H9 (cell line): ENCODE results near the gene MLLT3. TPM values are rescaled to one million over a fixed set of nuclear protein-coding genes. Genes with fewer than 3 reads are reported as not detected.

ENCODE experiments used
- DNase-seq: peaks from one replicate; pipeline ENCODE4 v3.0.0-alpha.2; 2017
- H2AFZ ChIP-seq: one replicate; pipeline ENCODE4 v1.6.1; 2013; ENCODE audit warnings: mild to moderate bottlenecking, low read length, control low read depth, moderate library complexity
- H2AK5ac ChIP-seq: 2 replicates; pipeline ENCODE4 v1.6.1; 2013; ENCODE audit warnings: low read length, control low read depth, mixed read lengths; ENCODE audit not compliant: insufficient read length
- H2BK120ac ChIP-seq: one replicate; pipeline ENCODE4 v1.6.1; 2013; ENCODE audit warnings: low read depth, mild to moderate bottlenecking, low read length, control low read depth, inconsistent platforms; ENCODE audit not compliant: poor library complexity, severe bottlenecking
- H2BK12ac ChIP-seq: 2 replicates; pipeline ENCODE4 v1.6.1; 2013; ENCODE audit warnings: low read length, control low read depth, mixed read lengths, low read depth; ENCODE audit not compliant: insufficient read length
- H2BK15ac ChIP-seq: 2 replicates; pipeline ENCODE4 v1.6.1; 2013; ENCODE audit warnings: low read depth, low read length, control low read depth
- H2BK20ac ChIP-seq: one replicate; pipeline ENCODE4 v1.6.1; 2013; ENCODE audit warnings: low read depth, mild to moderate bottlenecking, low read length, control low read depth, inconsistent platforms; ENCODE audit not compliant: poor library complexity, severe bottlenecking
- H2BK5ac ChIP-seq: 2 replicates; pipeline ENCODE4 v1.6.1; 2013; ENCODE audit warnings: low read length, control low read depth, mixed read lengths; ENCODE audit not compliant: insufficient read length
- H3K14ac ChIP-seq: 2 replicates; pipeline ENCODE4 v1.6.1; 2013; ENCODE audit warnings: low read length, control low read depth; ENCODE audit not compliant: insufficient read depth
- H3K18ac ChIP-seq: 2 replicates; pipeline ENCODE4 v1.6.1; 2013; ENCODE audit warnings: low read depth, mild to moderate bottlenecking, mixed read lengths, low read length, control low read depth; ENCODE audit not compliant: insufficient read length
- H3K23ac ChIP-seq: 2 replicates; pipeline ENCODE4 v1.6.1; 2013; ENCODE audit warnings: low read length, control low read depth, mixed read lengths, low read depth; ENCODE audit not compliant: insufficient read length
- H3K23me2 ChIP-seq: 2 replicates; pipeline ENCODE4 v1.6.1; 2013; ENCODE audit warnings: low read depth, mild to moderate bottlenecking, mixed read lengths, low read length, control low read depth; ENCODE audit not compliant: insufficient read length, poor library complexity, severe bottlenecking
- H3K27ac ChIP-seq: 2 replicates; pipeline ENCODE4 v1.5.1; 2013; ENCODE audit warnings: low read length, control low read depth, mixed read lengths, low read depth; ENCODE audit not compliant: insufficient read length
- H3K27me3 ChIP-seq: 2 replicates; pipeline ENCODE4 v1.6.1; 2013; ENCODE audit warnings: low read length, control low read depth, inconsistent platforms; ENCODE audit not compliant: insufficient read depth
- H3K4ac ChIP-seq: 2 replicates; pipeline ENCODE4 v1.6.1; 2013; ENCODE audit warnings: low read depth, mild to moderate bottlenecking, control low read depth, inconsistent platforms, low read length, moderate library complexity
- H3K4me1 ChIP-seq: 2 replicates; pipeline ENCODE4 v1.6.1; 2013; ENCODE audit warnings: low read length, control low read depth, inconsistent platforms; ENCODE audit not compliant: insufficient read depth
- H3K4me2 ChIP-seq: 2 replicates; pipeline ENCODE4 v1.6.1; 2013; ENCODE audit warnings: low read length, control low read depth, mixed read lengths; ENCODE audit not compliant: insufficient read length, insufficient read depth
- H3K56ac ChIP-seq: 2 replicates; pipeline ENCODE4 v1.6.1; 2013; ENCODE audit warnings: low read depth, mild to moderate bottlenecking, mixed read lengths, low read length, control low read depth; ENCODE audit not compliant: insufficient read length
- H3K79me1 ChIP-seq: 2 replicates; pipeline ENCODE4 v1.6.1; 2013; ENCODE audit warnings: low read depth, mild to moderate bottlenecking, moderate library complexity, low read length, control low read depth, inconsistent platforms; ENCODE audit not compliant: insufficient read depth, poor library complexity, severe bottlenecking
- H3K79me2 ChIP-seq: 2 replicates; pipeline ENCODE4 v1.6.1; 2013; ENCODE audit warnings: low read length, control low read depth, inconsistent platforms; ENCODE audit not compliant: insufficient read depth
- H3K9ac ChIP-seq: 2 replicates; pipeline ENCODE4 v1.6.1; 2013; ENCODE audit warnings: low read length, control low read depth, mixed read lengths; ENCODE audit not compliant: insufficient read length; ENCODE audit errors: extremely low read depth
- H3K9me3 ChIP-seq: one replicate; pipeline ENCODE4 v1.6.1; 2013; ENCODE audit warnings: low read depth, low read length, inconsistent platforms; ENCODE audit not compliant: control insufficient read depth
- H3T11ph ChIP-seq: one replicate; pipeline ENCODE4 v1.6.1; 2013; ENCODE audit warnings: mild to moderate bottlenecking, low read length, control low read depth, inconsistent platforms
- H4K20me1 ChIP-seq: one replicate; pipeline ENCODE4 v1.6.1; 2013; ENCODE audit not compliant: control insufficient read depth, insufficient read length, insufficient read depth
- H4K5ac ChIP-seq: 2 replicates; pipeline ENCODE4 v1.6.1; 2013; ENCODE audit warnings: low read depth, mild to moderate bottlenecking, mixed read lengths, low read length, control low read depth; ENCODE audit not compliant: insufficient read length
- H4K8ac ChIP-seq: replicated peaks from 2 replicates; pipeline ENCODE4 v1.6.1; 2013; ENCODE audit warnings: low read length, control low read depth, mixed read lengths, low read depth; ENCODE audit not compliant: insufficient read length
- H4K91ac ChIP-seq: 2 replicates; pipeline ENCODE4 v1.6.1; 2013; ENCODE audit warnings: low read depth, mild to moderate bottlenecking, moderate library complexity, mixed read lengths, low read length, control low read depth; ENCODE audit not compliant: insufficient read length
- H3K27ac Mint-ChIP-seq, 3 experiments: 2 replicates in 2 of 3; 3 replicates in 1 of 3; pipeline ENCODE4 v1.8.0; 2020 to 2021; ENCODE audit warnings: mixed read lengths in 3 of 3, mild to moderate bottlenecking in 1 of 3, moderate library complexity in 1 of 3
- H3K27me3 Mint-ChIP-seq: 2 replicates; pipeline ENCODE4 v1.8.0; 2021; ENCODE audit warnings: low read depth, mild to moderate bottlenecking, moderate library complexity, mixed read lengths
- H3K36me3 Mint-ChIP-seq, 3 experiments: 2 replicates in 2 of 3; 3 replicates in 1 of 3; pipeline ENCODE4 v1.8.0; 2020 to 2021; ENCODE audit warnings: low read depth in 3 of 3, mixed read lengths in 3 of 3; ENCODE audit not compliant: insufficient read depth in 1 of 3
- H3K4me1 Mint-ChIP-seq, 2 experiments: 2 replicates each; pipeline ENCODE4 v1.8.0; 2020; ENCODE audit warnings: mixed read lengths in 2 of 2
- H3K4me3 Mint-ChIP-seq, 2 experiments: 2 replicates in 1 of 2; 3 replicates in 1 of 2; pipeline ENCODE4 v1.8.0; 2020 to 2021; ENCODE audit warnings: mild to moderate bottlenecking in 2 of 2, mixed read lengths in 2 of 2, moderate library complexity in 1 of 2
- H3K9me3 Mint-ChIP-seq, 2 experiments: 2 replicates in 1 of 2; 3 replicates in 1 of 2; pipeline ENCODE4 v1.8.0; 2020; ENCODE audit warnings: mild to moderate bottlenecking in 2 of 2, mixed read lengths in 2 of 2, moderate library complexity in 1 of 2
- total RNA-seq: library from RNA; stranded (reverse); gene quantifications from 2 replicates; pipeline ENCODE4 v1.2.1, GENCODE V29; 2021
- TF ChIP-seq, protein P1 (sequence below): fragments of 200-600 bp; sonication (generic); conservative IDR thresholded peaks from 3 replicates; pipeline ENCODE4 v1.8.0; 2021; ENCODE audit warnings: antibody characterized with exemption, mild to moderate bottlenecking

MLLT3 gene
- total RNA-seq, 1 experiment from 2014 or later = 3.9 TPM

DNA sequence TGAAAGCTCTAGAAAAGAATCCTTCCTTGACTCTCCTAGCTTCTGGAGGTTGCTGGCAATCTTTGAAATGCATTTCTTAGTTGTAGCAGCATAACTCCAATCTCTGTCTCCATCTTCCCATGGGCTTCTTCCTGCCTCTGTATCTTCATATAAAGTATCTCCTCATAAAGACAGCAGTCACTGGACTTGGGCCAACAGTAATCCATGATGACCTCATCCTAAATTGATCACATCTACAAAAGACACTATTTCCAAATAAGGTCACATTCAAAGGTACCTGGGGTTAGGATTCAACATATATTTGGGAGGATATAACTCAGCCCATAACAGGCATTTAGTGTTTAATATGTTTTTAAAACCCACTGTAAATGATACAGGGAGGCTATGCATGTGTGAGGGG, 123.3 kb downstream of the MLLT3 start:
- no peak overlapping the region for H4K8ac ChIP-seq
- no peak overlapping the region for H3K18ac ChIP-seq
- H2BK5ac ChIP-seq = no peak overlapping the region
- no peak overlapping the region for H2BK120ac ChIP-seq
- no peak overlapping the region for H3K27ac ChIP-seq
- H3K4me2 ChIP-seq = no peak overlapping the region
- H2BK20ac ChIP-seq = no peak overlapping the region
- DNase-seq = no peak
- no peak overlapping the region for H2BK12ac ChIP-seq
- no peaks in the 10 kb centered on the region for H4K20me1 ChIP-seq
- no peak overlapping the region for H2BK15ac ChIP-seq
- no peaks in the 10 kb centered on the region for H3K79me1 ChIP-seq
- no peaks in the 10 kb centered on the region for H3K27me3 ChIP-seq
- no peak overlapping the region for H2AK5ac ChIP-seq
- H3K14ac ChIP-seq = no peak overlapping the region
- Mint-ChIP-seq H3K27me3 (no peaks in the 10 kb centered on the region), H3K9me3 (no peaks in the 10 kb centered on the region), H3K4me3 (no peak overlapping the region), H3K36me3 (no peaks in the 10 kb centered on the region), H3K27ac (no peak overlapping the region), H3K4me1 (peaks cover 4 to 5% of the 10 kb centered on the region in 2 experiments)
- no peaks in the 10 kb centered on the region for H3K4me1 ChIP-seq
- no peak overlapping the region for H2AFZ ChIP-seq
- no peak overlapping the region for H3K56ac ChIP-seq
- H3K9ac ChIP-seq = no peak overlapping the region
- H3K23ac ChIP-seq = no peak overlapping the region
- no peaks in the 10 kb centered on the region for H3K23me2 ChIP-seq
- H3T11ph ChIP-seq = no peak overlapping the region
- H3K4ac ChIP-seq = no peak overlapping the region
- no peak overlapping the region for H4K5ac ChIP-seq
- no peaks in the 10 kb centered on the region for H3K9me3 ChIP-seq
- TF ChIP-seq, protein P1, sequence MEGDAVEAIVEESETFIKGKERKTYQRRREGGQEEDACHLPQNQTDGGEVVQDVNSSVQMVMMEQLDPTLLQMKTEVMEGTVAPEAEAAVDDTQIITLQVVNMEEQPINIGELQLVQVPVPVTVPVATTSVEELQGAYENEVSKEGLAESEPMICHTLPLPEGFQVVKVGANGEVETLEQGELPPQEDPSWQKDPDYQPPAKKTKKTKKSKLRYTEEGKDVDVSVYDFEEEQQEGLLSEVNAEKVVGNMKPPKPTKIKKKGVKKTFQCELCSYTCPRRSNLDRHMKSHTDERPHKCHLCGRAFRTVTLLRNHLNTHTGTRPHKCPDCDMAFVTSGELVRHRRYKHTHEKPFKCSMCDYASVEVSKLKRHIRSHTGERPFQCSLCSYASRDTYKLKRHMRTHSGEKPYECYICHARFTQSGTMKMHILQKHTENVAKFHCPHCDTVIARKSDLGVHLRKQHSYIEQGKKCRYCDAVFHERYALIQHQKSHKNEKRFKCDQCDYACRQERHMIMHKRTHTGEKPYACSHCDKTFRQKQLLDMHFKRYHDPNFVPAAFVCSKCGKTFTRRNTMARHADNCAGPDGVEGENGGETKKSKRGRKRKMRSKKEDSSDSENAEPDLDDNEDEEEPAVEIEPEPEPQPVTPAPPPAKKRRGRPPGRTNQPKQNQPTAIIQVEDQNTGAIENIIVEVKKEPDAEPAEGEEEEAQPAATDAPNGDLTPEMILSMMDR = no peak
- no peaks in the 10 kb centered on the region for H3K79me2 ChIP-seq
- H4K91ac ChIP-seq = no peak overlapping the region
